Liver (tissue), 3 donors: ENCODE measurements around the gene SYTL3.

Experiments used
- ATF3 ChIP-seq: IDR thresholded peaks from 2 replicates; pipeline ENCODE4 v1.6.1; 2016; ENCODE audit warnings: antibody characterized with exemption
- CTCF ChIP-seq: fragments of 150-350 bp; IDR thresholded peaks from 2 replicates; pipeline ENCODE4 v1.5.1; 2017; ENCODE audit warnings: improper control_type of control experiment, low read depth, low read length; ENCODE audit not compliant: missing input control
- GABPA ChIP-seq, 2 donors: IDR thresholded peaks in 1 of 2; conservative IDR thresholded peaks in 1 of 2; 2 replicates each; pipeline ENCODE4 v1.6.1; 2016; ENCODE audit warnings: antibody characterized with exemption in 2 of 2, mild to moderate bottlenecking in 1 of 2, moderate library complexity in 1 of 2
- JUND ChIP-seq, 2 donors: IDR thresholded peaks; 2 replicates each; pipeline ENCODE4 v1.6.1; 2016; ENCODE audit warnings: antibody characterized with exemption in 2 of 2
- NR2F2 ChIP-seq: IDR thresholded peaks from 2 replicates; pipeline ENCODE4 v1.6.1; 2016; ENCODE audit warnings: antibody characterized with exemption
- RAD21 ChIP-seq, 2 donors: IDR thresholded peaks; 2 replicates each; pipeline ENCODE4 v1.6.1; 2016; ENCODE audit warnings: antibody characterized with exemption in 2 of 2, mild to moderate bottlenecking in 2 of 2
- REST ChIP-seq: IDR thresholded peaks from 2 replicates; pipeline ENCODE4 v1.6.1; 2016; ENCODE audit warnings: antibody characterized with exemption, mild to moderate bottlenecking
- RXRA ChIP-seq, 2 donors: IDR thresholded peaks; 2 replicates each; pipeline ENCODE4 v1.6.1; 2017 to 2018; ENCODE audit warnings: antibody characterized with exemption in 2 of 2, mild to moderate bottlenecking in 1 of 2
- SP1 ChIP-seq: IDR thresholded peaks from 2 replicates; pipeline ENCODE4 v1.6.1; 2018; ENCODE audit warnings: antibody characterized with exemption, mild to moderate bottlenecking
- TAF1 ChIP-seq: conservative IDR thresholded peaks from 2 replicates; pipeline ENCODE4 v1.6.1; 2016; ENCODE audit warnings: antibody characterized with exemption, mild to moderate bottlenecking
- YY1 ChIP-seq: IDR thresholded peaks from 2 replicates; pipeline ENCODE4 v1.6.1; 2016; ENCODE audit warnings: antibody characterized with exemption, mild to moderate bottlenecking
- TF ChIP-seq, protein P1 (sequence below): IDR thresholded peaks from 2 replicates; pipeline ENCODE4 v1.6.1; 2016; ENCODE audit warnings: antibody characterized with exemption
- donor health status: healthy.
- donor health status: healthy.

DNA sequence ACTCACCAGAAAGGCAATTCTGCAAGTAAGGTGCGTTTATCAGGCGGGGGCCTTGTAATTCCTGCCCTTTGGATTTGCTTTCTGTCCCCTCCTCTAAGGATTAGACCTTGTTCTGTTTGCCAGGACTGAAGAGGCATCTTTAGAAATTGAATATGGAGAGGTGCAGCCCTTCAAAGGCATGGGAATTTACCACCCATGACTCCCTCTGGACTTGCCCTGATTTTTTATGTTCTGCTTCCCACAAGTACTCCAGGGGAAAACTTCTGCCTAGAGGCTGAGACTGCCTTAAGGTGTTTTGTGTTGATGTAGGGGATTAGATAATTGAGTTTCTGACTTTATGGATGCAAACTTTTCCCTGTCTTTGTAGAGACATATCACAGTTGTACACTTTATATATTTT lies 30.2 kb downstream of the SYTL3 start:
- TF ChIP-seq CTCF = no peak
- no peak for TF ChIP-seq RXRA (IDR thresholded peaks at IDR 0.05)
- no peak for TF ChIP-seq SP1
- no peak for TF ChIP-seq REST
- TF ChIP-seq JUND (IDR thresholded peaks at IDR 0.05) = no peak
- no peak for TF ChIP-seq ATF3
- TF ChIP-seq GABPA (IDR thresholded peaks at IDR 0.05 in 1 of 2, conservative IDR thresholded peaks at IDR 0.05 in 1 of 2) = no peak
- no peak for TF ChIP-seq RAD21 (IDR thresholded peaks at IDR 0.05)
- TF ChIP-seq, protein P1, sequence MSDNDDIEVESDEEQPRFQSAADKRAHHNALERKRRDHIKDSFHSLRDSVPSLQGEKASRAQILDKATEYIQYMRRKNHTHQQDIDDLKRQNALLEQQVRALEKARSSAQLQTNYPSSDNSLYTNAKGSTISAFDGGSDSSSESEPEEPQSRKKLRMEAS = no peak
- TF ChIP-seq YY1 = no peak
- no peak for TF ChIP-seq TAF1
- TF ChIP-seq NR2F2 = no peak
